Astrocyte of the cerebellum (primary cell): ENCODE results near the gene RSKR.
A peak's percentile ranks its signal among the peaks of the same experiment; 100 is the strongest.
"Not testable (repeated sequence)": the region's sequence is repeated elsewhere in the genome, so short reads cannot be mapped to it uniquely, and the experiment has no call there.

Source experiments
- DNase-seq: peaks from one replicate; pipeline ENCODE4 v3.0.0-alpha.2; 2011; ENCODE audit warnings: low read depth
- H3K4me3 ChIP-seq: 2 replicates; pipeline ENCODE4 v1.5.1; 2011; ENCODE audit warnings: mild to moderate bottlenecking, low read depth, low read length, moderate library complexity
- CTCF ChIP-seq: IDR thresholded peaks from 2 replicates; pipeline ENCODE4 v1.5.1; 2012; ENCODE audit warnings: low read length, low read depth, moderate library complexity, mild to moderate bottlenecking; ENCODE audit errors: missing control alignments
- in situ Hi-C: cut with HindIII; loops from 2 replicates; pipeline ENCODE4 v1.10.0; 2017; ENCODE audit warnings: low sequenced_read_pairs

The RSKR gene

DNA sequence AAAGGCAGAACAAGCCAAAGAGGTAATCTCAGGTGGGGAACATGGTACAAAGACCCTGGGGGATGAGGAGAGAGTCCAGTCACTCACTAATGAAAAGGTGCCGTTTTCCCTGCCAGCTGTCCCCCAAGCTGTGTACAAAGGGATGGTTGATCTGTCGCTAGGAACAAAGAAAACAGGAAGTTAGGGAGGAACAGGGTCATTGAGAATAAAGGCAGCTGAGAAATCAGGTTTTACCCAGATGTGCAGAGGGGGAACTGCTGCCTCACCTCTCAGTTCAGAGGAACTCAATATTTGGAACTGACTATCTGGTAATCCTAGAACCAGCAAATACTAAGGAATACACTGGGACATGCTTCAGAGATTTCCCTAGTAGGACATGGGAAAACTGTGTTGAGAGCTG lies 1.5 kb downstream of the RSKR start:
- H3K4me3 ChIP-seq = no peak overlapping the region
- in situ Hi-C loops = no loop called here
- DNase-seq = no peak
- TF ChIP-seq CTCF = no peak

- no peak for DNase-seq
- in situ Hi-C loops = no loop called here
- no peak overlapping the region for H3K4me3 ChIP-seq
- TF ChIP-seq CTCF = no peak
Observed at GRCh38 chr17:28610376-28610775, 3.6 kb downstream of the RSKR start.

GRCh38 chr17:28604031-28604430 lies 10.0 kb downstream of the RSKR start:
- DNase-seq, H3K4me3 ChIP-seq, in situ Hi-C loops: not testable (repeated sequence)

GRCh38 chr17:28599311-28600184 lies 14.4 kb downstream of the RSKR start:
- H3K4me3 ChIP-seq = peak overlapping the region; percentile 75
- DNase-seq = peak; percentile 60
- no peak for TF ChIP-seq CTCF
- in situ Hi-C loops = no loop called here

DNA sequence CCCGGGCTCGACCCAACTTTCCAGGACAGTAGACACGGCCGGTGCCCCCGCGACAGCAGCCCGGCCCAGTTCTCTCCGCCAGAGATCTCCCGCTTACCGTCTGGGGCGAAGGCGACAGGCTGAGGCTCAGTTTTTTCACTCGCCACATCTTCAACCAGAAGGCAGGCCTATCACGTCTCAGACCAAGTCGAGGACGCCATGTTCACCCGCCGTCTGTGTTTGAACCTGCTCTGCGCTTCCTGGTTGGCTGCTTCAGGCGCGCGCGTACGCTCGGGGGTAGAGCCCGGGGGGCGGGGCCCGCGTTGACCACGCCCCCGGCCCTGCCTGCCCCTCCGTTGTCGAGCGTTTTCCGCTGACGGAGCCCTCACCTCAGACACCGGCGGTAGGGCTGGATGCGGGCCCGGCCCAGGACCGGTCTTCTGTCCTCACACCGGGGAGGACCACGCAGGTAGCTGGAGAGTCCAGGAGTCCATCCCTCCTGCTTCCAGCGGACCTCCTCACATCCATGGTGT lies 15.1 kb downstream of the RSKR start, which contains the start of gene SPAG5:
SPAG5 (minus strand) TSS at position 227 of the 512 bp plus-strand sequence; CDS start at position 148, 79 bp downstream.
- in situ Hi-C loops = no loop called here
- TF ChIP-seq CTCF = no peak
- DNase-seq = peak; percentile 75
- peak within 1 kb of the TSS; percentile 75 for H3K4me3 ChIP-seq

- H3K4me3 ChIP-seq = peak overlapping the region; percentile 75
- TF ChIP-seq CTCF = no peak
- DNase-seq = no peak
- in situ Hi-C loops = no loop called here
Observed at GRCh38 chr17:28598389-28598788, 15.6 kb downstream of the RSKR start.
